Germinal center (tissue), 1 donor: ENCODE data around the gene TXNDC2.

Source experiments
- DNase-seq: peaks from one replicate; pipeline ENCODE4 v3.0.0; 2012; ENCODE audit warnings: mixed read lengths, low spot score

Gene TXNDC2

DNA sequence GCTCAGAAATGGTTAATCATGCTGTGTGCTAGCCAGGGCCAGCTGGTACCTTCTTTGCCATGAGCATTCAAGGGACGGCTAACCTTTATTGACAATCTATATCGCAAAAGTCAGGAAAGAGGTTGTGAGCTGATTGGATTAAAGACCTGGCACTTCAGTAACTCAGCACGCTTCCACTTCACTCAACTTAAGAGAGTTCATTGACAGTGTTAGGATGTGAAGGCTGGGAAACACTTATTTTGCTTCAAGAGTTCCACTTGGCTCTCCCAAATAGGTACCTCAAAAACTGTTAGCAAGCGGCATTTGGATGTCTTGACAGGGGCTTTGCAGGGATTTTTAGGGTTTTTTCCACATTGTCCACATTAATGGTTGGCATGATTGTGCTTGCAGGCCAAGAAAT, 25.1 kb upstream of the TXNDC2 start:
- DNase-seq: no peak

DNA sequence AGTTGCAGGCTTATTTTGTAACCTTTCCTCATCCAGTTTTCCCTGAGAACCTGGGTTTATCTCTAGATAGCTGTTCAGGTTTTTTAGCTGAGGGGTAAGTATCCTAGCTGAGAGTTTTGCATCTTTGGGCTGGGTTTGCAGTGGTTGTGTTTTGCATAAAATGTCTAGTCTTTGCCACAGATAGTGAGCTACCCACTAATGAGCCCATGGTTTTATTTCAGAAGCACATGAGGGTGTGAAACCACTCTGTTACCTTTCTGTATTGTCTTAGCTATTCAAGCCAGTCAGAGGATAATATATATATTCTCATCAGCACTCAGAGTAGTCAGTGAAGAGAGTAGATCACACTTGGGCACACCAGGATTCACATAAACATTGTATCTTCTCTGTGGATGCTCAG, 24.6 kb upstream of the TXNDC2 start:
- DNase-seq: no peak

DNA sequence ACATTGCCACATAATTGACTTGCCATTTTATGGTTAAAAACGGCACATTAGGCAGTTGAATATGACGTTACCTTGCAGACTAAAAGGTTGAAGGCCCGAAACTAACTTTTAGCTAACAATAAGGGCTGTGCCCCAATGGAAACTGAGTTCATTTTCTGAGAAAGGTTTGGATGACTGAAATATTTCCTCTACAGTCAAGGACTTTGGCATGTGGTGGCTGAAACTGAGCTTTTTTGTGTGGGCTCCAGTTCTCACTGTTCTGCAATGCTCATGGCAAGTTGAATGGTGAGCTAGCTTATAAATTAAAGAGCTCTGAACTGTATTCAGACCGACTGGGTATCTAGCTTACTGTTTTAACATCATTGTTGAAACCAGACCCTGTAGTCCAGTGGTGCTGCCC, 23.8 kb upstream of the TXNDC2 start:
- DNase-seq: no peak

DNA sequence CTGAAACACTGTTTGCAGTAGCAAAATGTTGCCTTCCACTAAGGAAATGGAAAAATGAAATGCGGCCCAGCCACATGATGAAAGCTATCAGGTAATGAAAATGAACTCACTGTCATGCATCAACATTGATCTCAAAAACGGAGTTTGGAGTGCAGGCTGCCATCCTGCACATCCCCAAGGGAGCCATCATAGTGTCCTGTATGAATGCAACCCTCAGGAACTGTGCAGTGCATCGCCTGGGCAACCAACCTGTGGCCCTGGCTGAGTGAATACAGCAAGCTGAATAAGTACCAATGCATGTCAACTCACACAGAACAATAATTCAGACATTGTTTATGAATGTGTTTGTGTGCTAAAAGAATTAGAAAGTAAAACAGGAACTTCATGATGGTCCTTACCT, 23.1 kb upstream of the TXNDC2 start:
- no peak for DNase-seq

DNA sequence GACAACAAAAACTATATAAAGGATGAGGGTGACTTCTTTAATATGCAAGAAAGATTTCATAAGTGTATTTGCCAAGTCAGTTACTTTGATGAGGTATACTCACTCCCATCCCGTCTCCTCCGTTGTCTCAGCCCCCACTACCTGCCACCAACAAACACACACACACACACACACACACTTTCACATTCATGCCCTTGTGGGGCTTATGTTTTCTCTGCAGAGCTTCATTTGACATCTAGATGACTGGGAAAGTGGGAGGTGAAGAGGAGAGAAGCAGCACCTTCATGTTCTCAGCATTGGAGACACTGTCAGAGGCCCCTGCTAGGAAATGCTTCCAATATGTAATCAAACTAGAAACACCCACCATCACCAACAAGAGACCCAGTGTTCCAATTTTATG, 22.5 kb upstream of the TXNDC2 start:
- no peak for DNase-seq

DNA sequence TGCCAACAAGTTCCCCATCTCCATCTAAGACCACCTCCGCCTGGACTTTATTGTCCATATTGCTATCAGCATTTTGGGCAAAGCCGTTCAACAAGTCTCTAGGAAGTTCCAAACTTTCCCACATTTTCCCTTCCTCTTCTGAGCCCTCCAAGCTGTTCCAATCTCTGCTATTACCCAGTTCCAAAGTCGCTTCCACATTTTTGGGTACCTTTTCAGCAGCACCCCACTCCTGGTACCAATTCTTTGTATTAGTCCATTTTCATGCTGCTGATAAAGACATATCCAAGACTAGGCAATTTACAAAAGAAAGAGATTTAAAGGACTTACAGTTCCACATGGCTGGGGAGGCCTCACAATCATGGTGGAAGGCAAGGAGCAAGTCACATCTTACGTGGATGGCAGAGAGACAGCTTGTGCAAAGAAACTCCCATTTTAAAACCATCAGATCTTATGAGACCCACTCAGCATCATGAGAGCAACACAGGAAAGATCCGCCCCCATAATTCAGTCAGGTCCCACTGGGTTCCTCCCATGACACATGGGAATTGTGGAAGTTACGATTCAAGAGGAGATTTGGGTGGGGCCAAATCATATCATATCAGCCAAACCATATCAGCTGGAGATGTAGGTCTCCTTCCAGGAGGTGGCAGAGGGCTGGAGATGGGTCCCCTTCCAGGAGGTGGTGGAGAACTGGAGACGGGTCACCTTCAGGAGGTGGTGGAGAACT, 19.8 kb upstream of the TXNDC2 start:
- no peak for DNase-seq

DNA sequence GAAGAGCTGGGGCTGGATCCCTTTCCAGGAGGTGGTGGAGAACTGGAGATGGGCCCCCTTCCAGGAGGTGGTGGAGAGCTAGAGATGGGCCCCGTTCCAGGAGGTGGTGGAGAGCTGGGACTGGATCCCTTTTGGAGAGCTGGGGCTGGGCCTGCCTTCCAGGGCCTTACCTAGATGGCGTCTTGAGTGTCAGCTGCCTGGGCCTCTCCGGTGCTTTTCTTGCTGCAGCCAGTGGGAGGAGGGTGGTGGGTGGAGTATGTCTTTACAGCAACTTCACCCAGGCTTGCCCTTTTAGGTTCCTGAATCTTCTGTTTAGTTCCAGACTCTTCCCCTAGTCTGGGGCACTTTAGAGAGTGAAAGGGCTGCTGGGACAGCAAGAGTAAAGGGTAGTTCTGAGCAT, 19.1 kb upstream of the TXNDC2 start:
- DNase-seq: no peak

DNA sequence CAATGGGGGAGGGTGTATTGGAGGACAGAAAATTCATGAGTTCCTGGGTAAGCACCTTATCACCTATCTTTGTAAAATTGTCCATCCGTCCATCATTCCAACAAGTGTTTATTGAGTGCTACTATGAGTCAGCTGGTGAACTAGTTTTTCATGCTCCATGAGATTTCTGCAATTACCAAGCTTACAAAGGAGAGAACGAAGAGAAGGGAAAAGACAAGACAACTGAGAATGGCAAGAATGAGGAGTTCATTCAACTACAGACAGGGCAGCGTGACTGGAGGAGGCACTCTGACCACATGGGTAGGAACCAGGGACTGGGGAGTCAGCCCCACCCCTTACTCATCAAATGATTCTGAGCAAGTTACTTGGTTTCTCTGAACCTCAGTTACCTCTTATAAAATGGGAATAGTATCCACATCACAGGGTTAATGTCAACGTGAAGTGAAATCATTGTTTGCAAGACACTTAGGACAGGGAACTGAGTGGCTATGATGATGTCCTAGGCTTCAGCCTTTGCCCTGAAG, 18.6 kb upstream of the TXNDC2 start:
- DNase-seq: no peak

DNA sequence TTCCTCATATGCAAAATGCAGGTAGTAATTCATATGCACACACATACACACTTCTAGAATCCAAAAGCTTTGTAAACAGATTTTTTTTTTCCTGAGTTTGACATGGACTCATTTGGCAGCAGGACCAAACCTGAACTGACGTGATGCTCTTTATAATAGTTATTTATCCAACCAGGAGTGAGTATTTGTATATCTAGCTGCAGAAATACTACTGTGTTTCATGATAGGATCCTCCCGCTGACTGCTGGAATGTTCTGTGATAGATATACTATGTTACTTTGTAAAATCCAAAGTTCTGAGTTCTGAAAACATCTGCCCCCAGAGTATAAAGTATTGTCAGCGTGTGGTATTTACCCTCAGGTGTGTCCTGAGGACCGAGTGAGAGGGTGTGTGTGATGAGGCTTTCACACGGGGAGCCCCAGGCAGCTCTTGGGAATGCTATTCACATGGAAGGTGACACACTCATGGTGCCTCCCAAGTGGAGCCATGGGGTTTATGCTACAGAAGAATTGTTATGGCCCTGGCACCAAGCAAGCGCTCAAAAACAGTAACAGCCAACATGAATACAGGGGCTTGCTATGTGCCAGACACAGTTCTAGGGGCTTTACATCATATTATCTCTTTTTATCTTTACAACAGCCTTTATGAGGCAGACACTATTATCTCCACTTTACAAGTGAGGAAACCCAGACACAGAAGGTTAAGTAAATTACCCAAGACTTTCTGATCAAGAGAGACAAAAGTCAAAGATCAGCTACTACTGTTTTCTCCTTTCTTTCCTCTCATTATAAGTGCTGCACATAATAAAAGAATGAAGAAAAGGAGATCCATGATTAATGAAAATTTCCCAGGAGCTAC, 16.7 kb upstream of the TXNDC2 start:
- DNase-seq: no peak

DNA sequence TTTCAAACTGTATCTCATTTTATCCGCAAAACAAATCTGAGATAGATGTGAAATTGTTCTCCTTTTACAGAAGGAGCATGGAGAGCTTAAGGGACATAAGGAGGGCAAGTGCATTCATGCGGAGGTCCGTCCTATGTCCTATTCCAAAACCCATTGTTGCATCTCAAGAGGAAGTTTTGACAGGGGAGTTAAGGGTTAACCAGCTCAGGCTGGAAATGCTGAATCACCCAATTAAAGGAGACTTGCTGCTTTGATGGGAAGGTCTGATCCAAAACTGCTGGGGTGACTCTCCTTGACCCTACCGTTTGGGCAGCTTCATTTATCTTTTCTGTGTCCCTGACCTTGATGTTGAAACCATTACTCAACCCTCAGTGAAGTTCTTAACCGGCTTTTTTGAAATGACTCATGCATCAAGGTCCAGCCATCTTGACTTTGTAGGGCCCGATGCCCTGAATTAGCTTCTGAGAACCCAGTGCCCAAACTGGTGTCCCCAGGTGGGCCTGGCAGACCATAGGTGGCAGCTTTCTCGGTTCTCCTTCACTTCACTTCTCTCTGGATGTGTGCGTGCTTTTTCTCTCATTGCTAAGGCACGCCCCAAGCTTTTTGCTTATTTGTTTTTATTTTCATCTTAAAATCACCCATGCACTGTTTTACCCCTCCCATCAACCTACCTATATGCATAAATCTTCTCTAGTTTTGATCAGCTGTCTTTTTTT, 15.9 kb upstream of the TXNDC2 start:
- DNase-seq: no peak

DNA sequence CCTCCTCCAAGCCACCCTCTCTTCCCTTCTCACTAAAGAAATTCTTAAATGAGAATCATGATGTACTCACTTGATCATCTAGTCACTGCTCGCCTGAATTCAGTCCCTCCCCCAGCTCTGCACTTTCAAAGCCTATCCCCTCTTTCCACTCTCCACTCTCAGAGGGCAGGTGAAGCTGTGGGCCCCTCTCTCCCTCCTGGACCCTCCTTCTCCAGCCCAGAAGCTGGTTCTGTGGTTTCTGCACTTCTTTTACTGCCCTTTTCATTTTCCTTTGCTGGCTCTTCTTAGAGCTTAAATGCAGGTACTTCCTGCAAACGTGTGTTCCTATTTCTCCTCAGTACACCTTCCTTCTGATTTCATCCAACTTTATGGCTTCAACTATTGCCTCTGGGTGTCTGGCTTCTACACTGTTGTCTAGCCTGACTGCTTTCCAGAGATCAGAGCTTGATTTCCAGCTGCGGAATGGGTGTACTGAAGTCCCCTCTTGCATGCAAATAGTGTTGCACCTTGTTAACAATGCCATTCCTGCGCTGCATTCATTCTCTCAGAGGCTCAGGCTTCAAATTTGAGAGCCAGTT, 15.3 kb upstream of the TXNDC2 start:
- DNase-seq: no peak

DNA sequence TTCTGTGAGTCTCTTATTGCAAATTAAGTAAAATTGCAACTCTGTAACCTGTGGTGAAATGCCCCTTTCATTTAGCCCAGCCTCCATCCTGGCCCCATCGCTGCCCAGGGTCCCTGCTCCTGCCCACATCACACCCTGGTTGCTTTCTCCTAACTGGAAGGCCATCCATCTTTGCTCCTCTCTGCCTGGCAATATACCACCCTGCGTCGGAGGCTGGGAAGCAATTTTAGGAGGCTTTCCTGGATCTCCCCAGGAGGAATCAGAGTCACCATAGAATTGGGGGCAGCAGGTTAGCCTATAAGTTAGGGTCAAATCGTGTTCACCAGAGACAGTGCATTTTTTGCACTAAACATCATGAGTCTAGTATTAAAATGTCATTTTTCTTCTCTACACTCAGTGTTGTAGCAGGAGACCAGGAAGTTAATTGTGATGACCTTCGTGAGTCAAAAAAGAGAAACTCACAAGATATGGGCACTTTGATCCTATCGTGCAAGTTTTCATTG, 14.5 kb upstream of the TXNDC2 start:
- DNase-seq: no peak

DNA sequence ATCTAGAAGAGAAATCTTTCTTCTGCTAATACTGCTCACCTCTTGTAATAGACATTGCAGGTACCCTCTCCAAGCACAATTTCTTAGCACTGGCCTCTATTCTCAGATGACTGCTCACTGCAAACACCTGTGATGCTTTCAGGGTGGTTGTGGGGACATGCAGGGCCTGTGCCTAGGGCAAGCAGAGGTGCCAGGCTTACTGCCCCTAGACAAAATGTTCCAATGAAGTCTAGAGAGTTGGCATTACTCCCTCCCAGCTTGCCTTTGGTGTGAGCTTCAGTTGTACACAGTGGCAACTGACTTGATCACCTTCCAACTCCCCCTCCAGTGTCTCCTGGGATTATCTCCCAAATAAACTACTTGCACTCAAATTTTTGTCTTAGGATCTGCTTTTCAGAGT, 12.9 kb upstream of the TXNDC2 start:
- no peak for DNase-seq

DNA sequence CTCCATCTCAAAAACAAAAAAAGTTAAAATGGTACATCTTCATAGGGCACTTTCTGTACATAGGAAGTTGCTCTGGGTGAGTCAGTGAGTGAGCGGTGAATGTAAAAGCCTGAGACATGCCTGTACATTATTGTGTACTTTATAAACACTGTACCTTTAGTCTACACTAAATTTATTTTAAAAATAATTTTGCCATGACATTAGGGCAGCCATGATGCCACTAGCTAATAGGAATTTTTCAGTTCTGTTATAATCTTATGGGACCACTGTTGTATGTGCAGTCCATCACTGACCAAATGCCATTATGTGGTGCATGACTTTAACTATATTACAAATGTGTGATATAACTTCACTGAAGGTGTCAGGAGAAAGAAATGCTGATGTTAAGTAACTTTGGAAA, 11.0 kb upstream of the TXNDC2 start:
- DNase-seq: no peak

DNA sequence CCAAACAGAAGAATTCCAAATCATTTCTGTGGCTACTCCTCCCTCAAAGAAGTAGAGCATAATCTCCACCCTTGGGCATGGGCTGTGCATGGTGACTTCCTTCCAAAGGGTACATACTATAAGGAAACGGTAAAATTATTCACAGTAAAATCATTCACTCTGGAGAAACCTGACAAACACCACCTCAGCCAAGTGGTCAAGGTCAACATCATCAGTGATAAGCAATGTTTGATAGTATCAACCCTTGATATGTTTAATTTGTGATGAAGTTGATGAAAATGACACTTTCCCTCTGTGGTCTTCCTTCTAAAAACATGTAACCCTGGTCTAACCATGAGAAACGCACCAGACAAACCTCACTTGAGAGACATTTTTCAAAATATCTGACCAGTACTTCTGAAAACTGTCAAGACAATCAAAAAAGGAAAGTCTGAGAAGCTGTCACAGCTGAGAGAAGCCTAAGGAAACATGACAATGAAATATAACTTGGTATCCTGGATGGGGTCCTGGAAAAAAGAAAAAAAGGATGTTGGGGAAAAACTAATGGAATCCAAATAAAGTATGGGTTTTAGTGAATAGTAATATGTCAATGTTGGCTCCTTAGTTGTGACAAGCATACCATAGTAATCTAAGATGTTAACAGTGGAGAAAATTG, 9.4 kb upstream of the TXNDC2 start:
- no peak for DNase-seq

DNA sequence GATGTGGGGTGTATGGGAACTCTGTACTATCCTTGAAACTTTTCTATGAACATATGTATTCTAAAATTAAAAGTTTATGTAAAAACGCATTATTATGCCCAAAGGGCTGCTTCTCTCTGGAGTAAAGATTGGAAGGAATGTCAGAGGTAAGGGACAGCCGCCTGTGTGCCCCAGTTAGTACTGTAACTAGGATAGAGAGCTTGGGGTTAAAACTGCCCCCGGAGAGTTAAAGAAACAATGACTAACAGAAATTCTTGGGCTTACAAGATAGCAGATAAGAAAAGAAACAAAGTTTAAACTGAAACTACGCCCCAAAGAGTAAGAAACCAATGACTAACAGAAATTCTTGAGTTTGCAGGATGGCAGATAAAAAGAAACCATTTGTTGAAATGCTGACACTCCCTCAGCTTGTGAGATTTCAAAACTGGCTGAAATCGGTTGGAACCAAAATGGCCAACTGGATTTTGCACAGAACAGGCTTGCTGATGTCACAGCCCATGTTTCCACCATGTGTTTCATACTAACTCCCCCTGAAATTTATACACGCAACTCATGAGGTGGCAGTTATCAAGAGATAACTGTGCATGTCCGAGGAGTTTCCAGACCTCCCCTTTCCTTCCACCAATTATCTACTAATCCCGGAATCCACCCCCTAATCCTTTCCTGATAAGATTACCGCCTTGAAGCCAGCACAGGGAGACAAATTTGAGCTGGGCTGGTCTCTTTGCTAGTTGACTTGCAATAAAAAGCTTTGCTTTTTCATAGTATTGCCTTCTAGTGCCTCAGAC, 8.7 kb upstream of the TXNDC2 start:
- DNase-seq: no peak

DNA sequence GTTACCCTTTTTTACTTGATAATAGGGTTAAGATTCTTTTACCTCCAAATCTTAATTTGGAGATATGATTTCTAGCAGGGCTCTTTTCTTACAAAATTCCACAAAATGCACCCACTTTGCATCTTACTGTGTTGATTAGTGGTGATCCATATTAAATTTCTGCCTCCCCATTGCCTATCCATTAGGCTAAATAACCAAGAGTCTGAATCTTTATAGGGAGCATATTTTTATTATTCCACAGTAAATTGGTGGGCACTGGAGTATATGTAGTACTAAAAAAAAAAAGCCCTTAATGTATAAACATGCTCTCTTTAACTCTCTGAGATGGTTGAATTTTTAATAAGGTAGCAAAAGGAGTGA, 8.1 kb upstream of the TXNDC2 start:
- DNase-seq: no peak

DNA sequence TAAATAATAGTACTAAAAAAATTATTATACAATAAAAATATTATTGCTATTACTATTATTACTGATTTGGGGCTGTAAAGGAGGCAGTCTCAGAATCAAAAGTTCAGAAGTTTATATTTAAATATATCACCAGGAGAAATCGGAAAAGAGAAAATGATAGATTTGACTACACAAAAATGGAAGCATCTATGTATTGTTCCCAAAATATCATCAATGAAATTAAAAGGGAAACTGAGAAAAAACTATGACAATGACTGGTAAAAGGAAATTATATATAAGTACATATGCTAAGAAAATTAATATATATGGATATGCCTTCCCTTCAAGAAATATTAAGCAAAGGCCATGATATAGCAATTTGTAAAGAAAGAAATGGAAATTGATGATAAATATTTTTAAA, 7.7 kb upstream of the TXNDC2 start:
- DNase-seq: no peak

DNA sequence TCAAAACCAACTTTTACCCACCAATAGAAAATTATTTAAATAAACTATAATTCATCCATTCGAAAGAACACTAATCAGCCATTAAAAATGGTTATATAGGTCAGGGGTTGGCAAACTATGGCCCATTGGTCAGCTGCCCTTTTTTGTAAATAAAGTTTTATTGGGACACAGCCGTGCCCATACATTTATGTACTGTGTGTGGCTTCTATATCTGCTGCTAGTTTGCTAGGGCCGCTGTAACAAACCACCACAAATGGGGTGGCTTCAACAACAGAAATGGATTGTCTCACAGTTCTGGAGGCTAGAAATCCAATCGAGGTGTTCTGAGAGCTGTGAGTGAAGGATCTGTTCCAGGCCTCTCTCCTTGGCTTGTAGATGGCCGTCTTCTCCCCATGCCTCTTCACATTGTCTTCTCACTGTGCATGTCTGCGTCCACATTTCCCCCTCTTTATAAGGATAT, 7.0 kb upstream of the TXNDC2 start:
- no peak for DNase-seq

DNA sequence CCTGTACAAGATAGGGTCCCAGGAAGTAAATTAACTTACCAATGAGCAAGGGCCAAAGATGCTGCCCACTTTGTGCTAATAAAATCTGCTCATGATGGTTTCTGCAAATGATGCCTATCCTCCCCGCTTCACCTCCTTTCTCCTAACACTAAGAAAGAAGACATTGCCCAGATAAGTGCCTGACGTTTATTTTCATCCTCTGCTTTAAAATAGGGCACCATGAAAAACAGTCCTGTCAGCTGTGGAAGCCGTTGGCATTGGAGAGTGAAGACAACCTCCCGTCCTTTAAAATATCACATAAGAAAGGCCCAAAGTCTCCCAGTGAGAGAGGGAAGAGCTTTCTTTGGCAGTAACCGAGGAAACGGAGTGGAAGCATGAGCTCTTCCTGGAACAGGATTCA, 1.7 kb upstream of the TXNDC2 start:
- DNase-seq: no peak
